NCI-H128 (cell line): ENCODE data around the gene PTGS1.
"Not testable (repeated sequence)": the region's sequence is repeated elsewhere in the genome, so short reads cannot be mapped to it uniquely, and the experiment has no call there.

ENCODE experiments used
- DNase-seq: peaks from one replicate; lab custom pipeline; 2025; ENCODE audit not compliant: unreplicated experiment; lab: John Stamatoyannopoulos, UW

PTGS1 gene

DNA sequence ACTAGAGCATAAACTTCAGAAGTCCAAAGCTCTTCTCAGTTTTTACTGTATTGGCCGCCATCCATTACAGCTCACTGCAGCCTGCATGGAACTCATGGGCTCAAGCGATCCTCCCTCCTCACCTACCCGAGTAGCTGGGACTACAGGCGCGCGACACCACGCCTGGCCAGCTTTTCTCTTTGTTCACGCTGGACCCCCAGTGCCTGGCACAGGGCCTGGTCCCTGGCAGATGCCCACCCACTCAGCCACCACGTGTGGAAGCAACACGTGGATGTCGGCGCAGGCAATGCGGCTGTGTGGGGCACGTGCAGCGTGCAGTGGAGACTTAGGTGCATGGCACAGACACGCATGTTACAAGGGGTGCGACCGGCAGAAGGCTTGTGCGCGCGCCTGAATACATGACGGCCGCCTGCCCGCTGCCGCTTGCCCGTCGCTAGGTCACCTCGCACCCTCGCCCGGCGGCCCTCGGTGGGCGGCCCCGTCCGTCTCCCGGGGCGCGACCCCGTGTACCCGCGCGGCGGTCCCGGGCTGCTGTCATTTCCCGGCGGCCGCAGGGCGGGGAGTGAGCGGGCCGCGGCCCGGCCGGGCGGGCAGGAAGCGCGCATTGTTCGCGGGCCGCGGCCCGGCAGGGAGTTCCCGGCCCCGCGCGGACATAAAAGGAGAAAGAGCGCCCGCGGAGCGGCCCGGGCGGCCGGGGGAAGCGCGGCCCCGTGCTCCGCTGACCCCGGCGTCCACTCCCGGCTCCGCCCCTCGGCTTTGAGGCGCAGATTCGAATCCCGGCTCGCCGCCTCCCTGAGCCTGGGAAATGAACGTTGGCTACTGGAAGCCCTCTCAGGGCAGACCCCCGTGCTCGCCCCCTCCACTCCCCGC lies 24.1 kb upstream of the PTGS1 start:
- DNase-seq: no peak

DNA sequence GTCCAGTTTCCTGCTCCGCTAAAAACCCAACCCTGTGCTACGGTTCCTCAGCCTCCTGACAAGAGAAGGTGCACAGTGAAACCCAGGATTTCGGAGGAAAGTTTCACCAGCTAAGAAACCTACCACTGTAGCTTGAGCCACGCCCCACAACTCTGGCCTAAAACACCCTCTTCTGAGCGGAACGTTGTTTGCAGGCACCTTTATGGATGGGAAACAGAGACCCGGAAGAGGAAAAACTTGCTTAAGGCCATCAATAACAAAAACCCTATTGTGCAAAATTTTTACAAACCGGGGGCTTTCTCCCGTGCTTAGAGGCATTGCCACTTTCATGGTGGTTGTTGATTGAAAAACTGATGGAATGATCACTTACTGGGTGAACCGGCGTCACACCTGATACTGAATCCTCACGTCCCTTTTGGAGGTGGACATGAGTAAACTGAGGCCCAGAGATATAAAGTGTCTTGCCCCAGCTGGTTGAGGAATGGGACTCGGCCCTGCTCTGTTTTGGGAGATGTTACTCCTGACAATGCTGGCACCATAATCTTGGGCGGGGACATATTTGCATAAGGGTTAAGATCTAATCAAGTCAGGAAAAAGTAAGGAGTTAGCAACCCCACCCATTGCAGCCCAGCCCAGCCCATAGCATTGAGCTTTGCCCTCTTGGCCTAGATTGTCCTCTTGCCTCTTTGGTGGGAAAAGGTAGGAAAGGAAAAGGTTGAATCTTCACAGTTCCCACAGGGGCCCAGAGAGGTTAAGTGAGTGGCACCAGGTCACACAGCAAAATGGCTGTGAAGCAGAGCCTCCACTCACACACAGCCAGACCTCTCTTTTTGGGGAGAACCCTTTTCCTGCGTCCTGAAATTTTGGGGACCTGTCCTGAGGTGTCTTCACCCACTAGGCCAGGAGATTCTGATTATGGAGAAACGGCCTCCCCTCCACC lies 23.2 kb upstream of the PTGS1 start:
- no peak for DNase-seq

DNA sequence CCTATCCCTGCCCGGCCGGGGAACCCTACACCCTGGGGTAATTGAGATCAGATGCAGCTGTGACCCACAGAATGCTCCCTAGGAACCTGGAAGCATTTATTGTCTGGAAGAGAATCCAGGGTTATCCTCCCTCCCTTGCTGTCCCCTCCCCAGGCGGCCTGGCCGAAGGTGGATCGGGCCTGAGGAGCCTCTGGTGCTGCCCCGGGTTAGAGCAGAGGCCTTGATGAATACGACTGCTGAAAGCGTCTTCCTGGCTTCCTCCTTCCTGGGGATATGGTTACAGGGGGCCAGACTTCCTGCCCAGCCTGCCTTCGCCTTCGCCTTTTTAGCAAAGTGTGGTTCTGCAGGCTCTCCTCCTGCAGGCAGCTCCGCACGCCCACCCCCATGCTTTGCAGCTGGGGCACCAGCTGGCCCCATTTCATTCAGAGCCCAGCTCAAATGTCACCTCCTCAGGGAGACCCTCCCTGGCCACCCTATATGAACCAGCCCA lies 22.5 kb upstream of the PTGS1 start:
- no peak for DNase-seq

DNA sequence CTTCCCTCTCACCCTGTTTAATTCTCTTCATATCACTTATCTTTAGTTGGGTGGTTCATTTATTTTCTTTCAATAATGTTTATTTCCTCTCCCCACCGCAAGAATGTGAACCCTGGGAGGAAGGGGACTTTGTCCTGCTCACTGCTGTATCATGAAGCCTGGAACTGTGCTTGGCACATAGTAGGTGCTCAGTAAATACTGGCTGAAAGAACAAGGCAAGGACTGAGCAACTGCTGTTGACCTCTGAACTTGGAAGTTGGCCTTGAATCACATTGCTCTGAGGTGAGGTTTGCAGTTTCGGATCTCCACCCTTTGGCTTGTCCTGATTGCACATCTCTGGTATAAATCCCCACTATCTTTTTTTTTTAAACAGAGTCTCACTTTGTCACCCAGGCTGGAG lies 22.0 kb upstream of the PTGS1 start:
- no peak for DNase-seq

DNA sequence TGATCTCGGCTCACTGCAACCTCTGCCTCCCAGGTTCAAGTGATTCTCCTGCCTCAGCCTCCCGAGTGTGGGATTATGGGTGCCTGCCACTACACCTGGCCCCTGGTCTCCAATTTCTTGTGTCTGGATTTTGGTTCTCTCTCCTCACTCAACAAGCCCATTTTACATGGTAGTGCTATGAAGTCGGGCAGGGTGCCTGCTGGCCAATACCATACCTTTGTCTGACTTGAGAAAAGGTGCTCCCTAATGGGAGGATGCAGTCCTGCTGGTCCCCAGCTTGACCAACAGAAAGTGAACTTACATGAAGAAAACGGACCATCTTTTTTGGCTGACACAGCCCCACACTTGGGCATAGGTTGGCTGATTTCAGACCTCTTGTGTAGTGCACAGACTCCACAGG lies 21.6 kb upstream of the PTGS1 start:
- DNase-seq: no peak

DNA sequence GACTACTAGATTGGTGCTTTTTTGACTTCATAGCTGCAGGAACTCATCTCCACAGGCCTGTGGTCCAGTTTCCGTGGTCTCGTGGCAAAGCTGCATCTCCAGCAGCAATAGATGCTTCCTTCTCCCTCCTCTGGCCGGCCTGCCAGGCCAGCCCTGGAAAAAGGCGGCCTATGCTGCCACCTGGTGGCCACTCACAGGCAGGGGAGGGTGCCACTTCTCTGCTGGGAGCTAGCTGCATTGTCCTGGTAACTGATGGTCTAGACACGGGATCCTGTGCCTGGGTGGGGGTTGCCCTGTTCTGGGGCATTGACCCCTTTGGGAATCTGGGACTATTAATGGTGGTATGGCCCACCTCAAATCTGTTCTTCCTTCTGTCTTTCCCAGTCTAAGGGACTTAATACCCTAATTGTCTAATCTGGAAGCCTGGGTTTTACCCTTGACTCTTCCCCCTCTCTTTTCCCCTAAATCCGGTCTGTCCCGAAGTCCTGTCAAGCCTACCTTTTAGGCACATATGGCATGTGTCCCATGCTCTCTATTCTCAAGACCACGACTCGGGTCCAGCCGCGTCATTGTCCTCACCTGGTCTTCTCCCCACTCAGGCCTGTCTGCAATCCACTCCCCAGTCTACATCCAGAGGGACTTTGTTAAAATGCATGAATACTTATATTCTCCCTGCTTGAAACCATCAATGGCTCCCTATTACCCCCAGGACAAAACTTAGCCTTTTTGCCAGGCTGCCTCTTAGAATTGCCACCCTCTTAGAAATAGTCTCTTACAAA lies 20.1 kb upstream of the PTGS1 start:
- peak; percentile 45 for DNase-seq

DNA sequence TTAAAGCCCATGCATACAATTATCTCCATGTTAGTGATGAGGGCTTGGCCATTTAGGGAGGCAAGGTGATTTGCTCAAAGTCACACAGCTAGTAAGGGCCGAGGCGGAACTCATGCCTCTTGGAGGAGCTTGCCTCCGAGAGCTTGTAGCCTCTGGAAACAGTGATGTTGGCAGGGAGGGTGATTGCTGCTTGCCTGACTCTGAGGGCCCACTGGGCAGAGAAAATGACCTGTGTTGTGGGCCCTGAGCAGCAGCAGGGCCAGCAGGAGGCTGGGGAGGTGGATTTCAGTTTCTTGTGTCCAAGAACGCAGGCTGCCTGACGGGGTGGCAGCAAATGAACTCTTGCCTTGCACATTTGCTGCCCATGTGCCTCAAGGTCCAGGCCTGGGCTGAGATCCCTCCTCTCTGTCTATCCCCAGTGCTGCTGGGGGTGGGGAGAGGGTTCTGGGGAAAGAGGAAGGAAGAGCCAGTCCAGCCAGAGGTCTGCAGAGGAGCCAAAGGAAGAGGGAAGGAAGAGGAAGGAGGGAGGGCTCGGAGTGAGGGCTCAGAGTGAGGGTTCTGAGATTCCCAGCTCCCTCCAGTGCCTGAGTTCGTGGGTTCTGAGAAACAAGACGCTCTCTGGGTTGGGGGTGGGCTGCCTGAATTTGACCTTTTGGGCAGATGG lies 16.2 kb upstream of the PTGS1 start:
- DNase-seq: no peak

DNA sequence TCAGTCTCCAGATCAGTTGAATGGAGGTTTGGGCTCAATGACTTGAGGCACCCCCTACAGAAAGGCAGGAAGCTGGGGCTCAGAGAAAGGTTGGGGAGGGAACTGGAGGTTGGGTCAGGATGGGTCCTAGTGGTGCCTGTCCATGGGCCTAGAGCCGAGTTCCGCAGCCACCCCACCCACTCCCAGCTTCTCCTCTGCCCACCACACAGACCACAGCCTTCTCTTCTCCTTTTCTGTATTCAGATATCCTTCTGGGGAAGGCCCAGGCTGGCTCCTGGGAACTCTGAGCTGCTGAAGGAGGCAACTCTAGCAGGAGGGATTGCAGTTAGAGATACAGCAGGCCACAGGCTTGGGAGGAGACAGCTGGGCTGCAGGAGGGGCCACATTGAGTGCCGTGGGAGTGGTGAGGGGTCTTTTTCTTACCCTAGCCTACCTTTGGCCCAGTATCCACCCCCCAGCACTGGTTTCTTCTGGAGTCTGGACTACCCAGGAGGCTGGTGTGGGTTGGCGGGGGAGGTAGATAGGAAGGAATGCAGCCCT lies 15.4 kb upstream of the PTGS1 start:
- DNase-seq: no peak

DNA sequence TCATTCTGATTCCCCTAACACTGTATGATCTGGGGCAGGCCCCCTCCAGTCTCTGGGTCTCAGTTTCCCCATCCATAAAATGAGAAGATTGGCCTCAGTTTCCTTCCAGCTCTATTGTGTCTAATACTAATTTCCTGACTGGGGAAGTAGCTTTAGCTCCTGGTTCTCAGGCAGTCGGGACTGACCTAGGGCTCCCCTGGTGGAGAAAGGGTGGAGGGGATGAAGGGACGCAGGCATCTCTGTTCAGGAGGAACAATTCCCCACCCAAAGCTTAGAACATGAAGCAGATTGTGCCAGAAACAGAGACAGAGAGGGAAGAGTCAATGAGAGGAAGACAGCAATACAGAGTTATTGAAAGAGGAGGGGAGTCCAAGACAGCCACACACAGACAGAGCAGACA lies 14.2 kb upstream of the PTGS1 start:
- DNase-seq: no peak

DNA sequence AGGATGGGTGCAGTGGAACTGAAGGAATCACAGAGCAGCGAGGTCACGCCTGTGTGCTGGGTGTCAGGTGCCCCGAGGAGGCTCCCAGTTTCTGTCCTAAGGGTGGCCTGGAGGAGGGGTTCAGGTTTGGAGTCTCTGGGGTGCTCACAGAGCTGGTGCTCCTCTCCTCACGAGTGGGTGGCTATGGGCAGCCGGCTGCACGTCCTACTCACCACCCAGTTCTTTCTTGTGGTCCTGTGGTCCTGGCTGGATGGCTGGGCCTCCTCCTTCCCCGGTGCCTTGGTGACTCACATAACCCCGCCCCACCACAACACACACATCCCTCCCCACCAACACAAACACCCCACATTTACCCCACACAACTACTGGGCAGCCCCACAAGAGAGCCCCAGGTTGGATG lies 9.9 kb upstream of the PTGS1 start:
- no peak for DNase-seq

DNA sequence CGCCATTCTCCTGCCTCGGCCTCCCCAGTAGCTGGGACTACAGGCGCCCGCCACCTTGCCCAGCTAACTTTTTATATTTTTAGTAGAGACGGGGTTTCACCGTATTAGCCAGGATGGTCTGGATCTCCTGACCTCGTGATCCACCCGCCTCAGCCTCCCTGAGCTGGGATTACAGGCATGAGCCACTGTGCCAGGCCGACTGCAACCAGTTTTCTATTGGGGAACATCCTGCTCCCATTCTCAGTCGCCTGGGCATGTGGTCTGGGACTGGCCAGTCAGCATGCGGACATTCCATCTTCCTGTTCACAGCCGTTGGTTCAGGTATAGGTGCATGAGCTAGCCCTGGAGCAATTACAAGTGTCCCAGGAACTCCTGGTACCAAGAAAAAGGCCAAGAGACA lies 7.7 kb upstream of the PTGS1 start:
- not testable (repeated sequence) for DNase-seq

DNA sequence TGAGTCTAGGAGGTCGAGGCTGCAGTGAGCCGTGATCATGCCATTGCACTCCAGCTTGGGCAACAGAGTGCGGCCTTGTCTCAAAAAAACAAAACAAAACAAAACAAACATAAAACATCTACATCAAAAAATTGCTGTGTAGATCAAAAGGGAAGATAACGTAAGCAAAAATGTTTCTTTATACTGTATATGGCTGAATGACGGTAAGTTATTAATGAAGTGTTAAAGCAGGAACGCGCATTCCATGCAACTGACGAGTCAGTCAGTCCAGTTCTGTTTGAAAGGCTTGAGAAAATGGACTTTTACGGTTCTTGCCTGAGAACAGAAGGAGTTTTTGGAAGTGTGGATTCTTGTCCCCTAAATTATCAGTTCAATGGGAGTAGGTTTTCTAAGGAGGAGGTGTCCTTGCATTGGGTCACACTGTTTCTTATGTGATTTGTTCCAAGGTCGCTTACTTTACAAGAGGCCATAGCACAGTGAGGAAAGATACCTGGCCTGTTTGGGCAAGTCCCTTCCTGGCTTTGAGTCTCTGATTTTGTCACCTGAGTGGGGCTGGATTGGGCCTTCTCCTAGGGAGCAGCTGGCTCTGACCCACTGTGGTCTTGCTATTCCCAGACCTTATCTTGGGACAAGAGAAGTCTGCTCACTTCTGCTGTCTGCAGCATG lies 6.6 kb upstream of the PTGS1 start:
- no peak for DNase-seq

DNA sequence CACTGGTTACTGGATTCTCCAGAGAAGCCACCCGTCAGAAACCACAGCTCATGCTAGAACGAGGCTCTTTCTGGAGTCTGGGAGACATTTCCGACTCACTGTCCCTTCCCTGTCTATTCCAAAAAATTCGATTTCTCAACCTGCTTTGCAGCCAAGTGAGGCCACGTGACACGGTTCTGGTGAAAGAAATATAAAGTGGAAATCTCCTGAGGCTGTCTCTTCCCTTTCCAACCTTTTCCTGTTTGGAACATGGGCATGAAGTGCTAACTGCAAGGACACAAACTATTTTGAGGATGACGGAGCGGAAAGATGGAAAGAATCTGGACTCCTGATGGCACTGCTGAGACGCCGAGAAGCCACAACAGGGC lies 6.1 kb upstream of the PTGS1 start:
- no peak for DNase-seq

DNA sequence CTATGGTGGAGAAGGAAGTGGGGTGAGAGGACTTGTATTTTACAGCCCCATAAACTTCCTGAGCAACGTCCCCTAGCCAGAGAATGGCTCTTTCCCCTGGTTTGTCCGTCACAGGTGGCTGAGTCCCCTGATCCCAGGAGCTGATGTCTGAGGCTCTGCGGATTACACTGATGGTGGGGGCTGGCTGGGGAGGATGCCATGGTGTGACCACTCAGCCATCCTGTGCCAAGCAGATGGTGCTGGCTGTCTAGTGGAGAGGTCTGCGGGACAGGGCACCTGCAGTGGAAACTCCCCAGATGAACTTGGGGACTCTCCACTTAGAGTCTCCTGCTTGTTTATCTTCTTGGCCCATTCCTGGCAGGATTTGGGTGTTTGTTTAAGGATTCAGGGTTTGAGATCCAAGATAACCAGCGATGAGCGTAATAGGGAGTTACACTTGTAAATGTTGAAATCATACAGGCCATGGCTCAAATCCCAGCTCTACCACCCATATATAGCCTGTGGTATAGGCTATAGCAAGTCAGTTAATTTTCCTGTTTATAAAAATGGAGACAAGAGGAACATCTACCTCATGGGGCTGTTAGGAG lies 4.7 kb upstream of the PTGS1 start:
- DNase-seq: no peak

DNA sequence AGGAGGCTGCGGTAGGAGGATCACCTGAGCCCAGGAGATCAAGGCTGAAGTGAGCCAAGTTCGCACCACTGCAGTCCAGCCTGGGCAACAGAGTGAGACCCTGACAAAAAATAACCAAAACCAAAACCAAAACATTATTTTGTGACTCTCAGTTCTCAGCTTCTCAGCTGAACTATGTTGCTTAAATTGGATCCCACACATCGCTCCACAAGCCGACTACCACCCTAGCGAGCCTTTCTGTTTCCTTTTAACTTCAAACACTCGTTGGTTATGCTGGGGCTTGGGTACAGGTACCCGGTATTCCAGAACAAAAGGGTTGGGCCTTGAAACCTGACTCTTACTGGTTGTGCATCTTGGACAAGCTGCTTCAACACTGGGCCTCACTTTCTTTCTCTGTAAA lies 3.8 kb upstream of the PTGS1 start:
- DNase-seq: no peak

DNA sequence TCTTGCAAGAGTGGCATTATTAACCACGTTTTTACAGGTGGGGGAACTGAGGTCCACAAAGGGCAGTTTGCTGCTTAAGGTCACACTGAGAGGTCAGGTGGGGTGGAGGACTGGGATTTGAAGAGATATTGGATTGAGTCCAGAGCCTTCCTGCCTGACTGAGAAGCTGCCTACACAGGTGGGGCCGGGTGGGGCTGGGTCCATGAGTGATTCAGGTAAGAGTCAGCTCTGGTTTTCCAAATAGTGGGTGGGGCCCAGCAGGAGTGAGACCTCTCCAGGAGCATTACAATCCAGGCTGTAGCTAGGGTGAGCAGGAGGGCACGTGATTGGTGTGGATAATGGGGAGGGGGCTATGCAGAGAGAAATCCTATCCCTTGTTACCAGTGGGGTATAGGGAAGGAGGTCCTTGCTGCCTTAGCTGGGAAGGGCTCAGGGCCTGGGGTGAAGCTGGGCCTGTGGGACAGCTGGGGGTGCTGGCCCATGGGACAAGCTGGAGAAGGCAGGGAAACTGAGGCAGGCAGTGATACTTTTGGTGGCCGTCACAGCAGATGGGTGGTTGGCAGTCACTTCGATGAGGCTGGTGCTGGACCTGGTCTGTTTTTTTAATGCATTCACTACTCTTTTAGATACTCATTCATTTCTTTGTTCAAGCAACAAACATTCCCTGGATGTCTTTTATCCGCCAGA lies 2.9 kb upstream of the PTGS1 start:
- no peak for DNase-seq

DNA sequence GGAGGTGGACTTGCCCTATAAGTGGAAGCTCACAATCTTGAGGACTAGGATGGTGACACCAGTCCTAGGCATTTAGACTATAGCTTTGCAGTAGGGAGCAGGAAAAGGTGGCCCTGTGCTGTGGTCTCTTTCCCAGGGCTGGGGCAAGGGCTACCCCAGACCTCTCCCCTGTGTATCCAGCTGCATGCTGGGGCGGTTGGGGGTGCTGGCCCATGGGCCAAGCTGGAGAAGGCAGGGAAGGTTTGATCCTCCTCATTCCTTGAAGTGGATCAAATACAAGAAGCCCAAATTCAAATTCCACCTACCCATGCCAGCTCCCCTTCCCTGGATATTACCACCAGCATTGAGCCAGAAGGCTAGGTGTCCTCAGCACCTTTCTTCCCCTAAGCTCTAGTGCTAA lies 2.2 kb upstream of the PTGS1 start:
- DNase-seq: no peak

DNA sequence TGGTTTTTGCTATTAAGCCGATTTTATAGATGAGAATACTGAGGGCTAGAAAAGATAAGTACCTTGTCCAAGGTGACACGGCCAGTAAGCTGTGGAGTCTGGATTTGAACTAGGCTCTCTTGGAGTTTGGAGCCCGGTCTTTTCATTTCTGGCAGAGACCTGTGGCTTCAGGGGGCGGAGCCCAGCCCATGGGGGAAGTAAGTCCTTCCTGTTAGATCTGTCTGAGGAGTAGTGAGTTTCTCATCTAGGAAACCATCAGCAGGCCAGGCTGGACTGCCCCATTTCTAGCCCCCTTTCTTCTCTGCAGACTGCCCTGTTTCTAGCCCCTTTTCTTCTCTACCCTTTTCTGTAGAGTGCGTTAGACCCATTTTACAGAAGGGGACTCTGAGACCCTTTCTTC lies 521 bp upstream of the PTGS1 start:
- DNase-seq: no peak

DNA sequence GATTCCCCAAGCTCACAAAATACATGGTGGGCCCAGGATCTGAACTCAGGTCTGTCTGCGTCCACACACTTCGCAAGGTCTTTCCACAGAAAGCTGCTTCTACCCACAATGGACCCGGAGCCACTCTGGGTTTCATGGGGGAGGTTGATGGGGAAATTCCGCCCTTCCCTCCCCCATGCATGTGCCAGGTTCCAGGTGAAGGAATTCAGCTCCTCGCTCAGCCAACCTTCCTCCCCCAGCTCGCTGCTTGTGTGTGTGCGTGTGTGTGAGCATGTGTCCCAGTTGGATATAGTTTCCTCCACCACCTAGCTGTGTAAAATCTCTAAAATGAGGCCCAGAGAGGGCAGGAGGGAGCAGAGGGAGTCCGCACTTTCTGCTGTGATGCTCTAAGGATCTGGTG lies 1.0 kb downstream of the PTGS1 start:
- DNase-seq: no peak
